GM12801 (cell line): ENCODE measurements around the gene FRYL.

Experiments used
- CTCF ChIP-seq: IDR thresholded peaks from one replicate; pipeline ENCODE4 v1.5.1; 2011; ENCODE audit warnings: control low read depth; ENCODE audit not compliant: insufficient read length; ENCODE audit errors: extremely low read depth

FRYL gene

GRCh38 chr4:48450740-48451139, 329.3 kb downstream of the FRYL start:
- TF ChIP-seq CTCF, result no peak

- TF ChIP-seq CTCF, result no peak
Measured at GRCh38 chr4:48449151-48449550, 330.9 kb downstream of the FRYL start.
